ENCODE measurements around the gene PARP4.
"Not testable (repeated sequence)": the region's sequence is repeated elsewhere in the genome, so short reads cannot be mapped to it uniquely, and the experiment has no call there.

The PARP4 gene

GRCh38 chr13:24443366-24443765 is 69.2 kb downstream of the PARP4 start:
- H4K20me1 ChIP-seq (ENCODE audit: insufficient read depth, low read length, poor library complexity, severe bottlenecking) = no peaks in the 10 kb centered on the region
- no peak overlapping the region for H3K9ac ChIP-seq (ENCODE audit: low read depth, low read length, poor library complexity, severe bottlenecking)
- no peak overlapping the region for H3K4me3 ChIP-seq (ENCODE audit: low read length, poor library complexity, severe bottlenecking)
- H3K36me3 ChIP-seq (ENCODE audit: insufficient read depth, low read length) = peaks cover 41% of the 10 kb centered on the region
- H3K9me3 ChIP-seq (ENCODE audit: insufficient read depth, low read depth, low read length) = no peaks in the 10 kb centered on the region
- no peaks in the 10 kb centered on the region for H3K4me1 ChIP-seq (ENCODE audit: insufficient read depth, low read length, poor library complexity, severe bottlenecking)
- no peak for TF ChIP-seq EZH2phosphoT487 (IDR thresholded peaks at IDR 0.05; ENCODE audit: borderline replicate concordance)
- TF ChIP-seq, protein P1, sequence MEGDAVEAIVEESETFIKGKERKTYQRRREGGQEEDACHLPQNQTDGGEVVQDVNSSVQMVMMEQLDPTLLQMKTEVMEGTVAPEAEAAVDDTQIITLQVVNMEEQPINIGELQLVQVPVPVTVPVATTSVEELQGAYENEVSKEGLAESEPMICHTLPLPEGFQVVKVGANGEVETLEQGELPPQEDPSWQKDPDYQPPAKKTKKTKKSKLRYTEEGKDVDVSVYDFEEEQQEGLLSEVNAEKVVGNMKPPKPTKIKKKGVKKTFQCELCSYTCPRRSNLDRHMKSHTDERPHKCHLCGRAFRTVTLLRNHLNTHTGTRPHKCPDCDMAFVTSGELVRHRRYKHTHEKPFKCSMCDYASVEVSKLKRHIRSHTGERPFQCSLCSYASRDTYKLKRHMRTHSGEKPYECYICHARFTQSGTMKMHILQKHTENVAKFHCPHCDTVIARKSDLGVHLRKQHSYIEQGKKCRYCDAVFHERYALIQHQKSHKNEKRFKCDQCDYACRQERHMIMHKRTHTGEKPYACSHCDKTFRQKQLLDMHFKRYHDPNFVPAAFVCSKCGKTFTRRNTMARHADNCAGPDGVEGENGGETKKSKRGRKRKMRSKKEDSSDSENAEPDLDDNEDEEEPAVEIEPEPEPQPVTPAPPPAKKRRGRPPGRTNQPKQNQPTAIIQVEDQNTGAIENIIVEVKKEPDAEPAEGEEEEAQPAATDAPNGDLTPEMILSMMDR (conservative IDR thresholded peaks at IDR 0.05; ENCODE audit: low read length) = no peak
- no peaks in the 10 kb centered on the region for H3K79me2 ChIP-seq (ENCODE audit: insufficient read depth, low read length)
- H2AFZ ChIP-seq (ENCODE audit: low read length) = no peak overlapping the region
- H3F3A ChIP-seq (ENCODE audit: low read depth) = no peaks in the 10 kb centered on the region
- no peaks in the 10 kb centered on the region for H3K9me2 ChIP-seq (replicated peaks; ENCODE audit: low read depth, low read length)
- no peak overlapping the region for H3K4me2 ChIP-seq (ENCODE audit: low read depth, low read length, poor library complexity, severe bottlenecking)
- H3K27me3 ChIP-seq (ENCODE audit: insufficient read depth, low read length, poor library complexity, severe bottlenecking) = no peaks in the 10 kb centered on the region

- H3K79me2 ChIP-seq (ENCODE audit: insufficient read depth, low read length); H3K4me2 ChIP-seq (ENCODE audit: low read depth, low read length, poor library complexity, severe bottlenecking); H2AFZ ChIP-seq (ENCODE audit: low read length); H3K27me3 ChIP-seq (ENCODE audit: insufficient read depth, low read length, poor library complexity, severe bottlenecking); H3K9me3 ChIP-seq (ENCODE audit: insufficient read depth, low read depth, low read length); H4K20me1 ChIP-seq (ENCODE audit: insufficient read depth, low read length, poor library complexity, severe bottlenecking); H3F3A ChIP-seq (ENCODE audit: low read depth); H3K4me1 ChIP-seq (ENCODE audit: insufficient read depth, low read length, poor library complexity, severe bottlenecking); H3K9ac ChIP-seq (ENCODE audit: low read depth, low read length, poor library complexity, severe bottlenecking); H3K9me2 ChIP-seq (replicated peaks; ENCODE audit: low read depth, low read length); H3K4me3 ChIP-seq (ENCODE audit: low read length, poor library complexity, severe bottlenecking): not testable (repeated sequence)
- H3K36me3 ChIP-seq (ENCODE audit: insufficient read depth, low read length) = peaks cover 29% of the 10 kb centered on the region; the same call in 1 of the 2 replicates
Observed at GRCh38 chr13:24426045-24426444, 86.5 kb downstream of the PARP4 start.

DNA sequence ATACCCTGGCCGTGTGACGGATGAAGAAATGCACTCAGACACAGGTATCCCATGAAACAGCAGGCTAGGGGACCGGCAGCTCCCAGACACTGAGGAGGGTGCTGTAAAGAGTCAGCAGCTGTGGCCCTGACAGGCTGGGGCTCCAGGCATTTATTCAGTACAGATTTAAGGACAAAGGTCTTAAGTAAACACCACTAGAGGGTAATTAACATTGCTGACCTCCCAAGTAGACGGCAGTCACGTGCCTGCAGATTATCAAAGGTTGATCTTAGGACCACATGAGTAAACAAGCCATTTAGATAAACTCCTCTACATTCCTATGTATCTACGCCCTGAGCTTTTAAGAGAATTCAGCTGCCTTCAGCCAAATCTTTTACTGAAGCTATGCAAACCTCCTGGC is 92.9 kb downstream of the PARP4 start:
- not testable (repeated sequence) for H3K9me3 ChIP-seq (ENCODE audit: insufficient read depth, low read depth, low read length); H3K4me1 ChIP-seq (ENCODE audit: insufficient read depth, low read length, poor library complexity, severe bottlenecking); H3K27me3 ChIP-seq (ENCODE audit: insufficient read depth, low read length, poor library complexity, severe bottlenecking); H3K79me2 ChIP-seq (ENCODE audit: insufficient read depth, low read length); H3F3A ChIP-seq (ENCODE audit: low read depth); H3K4me3 ChIP-seq (ENCODE audit: low read length, poor library complexity, severe bottlenecking); H2AFZ ChIP-seq (ENCODE audit: low read length); H4K20me1 ChIP-seq (ENCODE audit: insufficient read depth, low read length, poor library complexity, severe bottlenecking); H3K4me2 ChIP-seq (ENCODE audit: low read depth, low read length, poor library complexity, severe bottlenecking); H3K9ac ChIP-seq (ENCODE audit: low read depth, low read length, poor library complexity, severe bottlenecking); H3K9me2 ChIP-seq (replicated peaks; ENCODE audit: low read depth, low read length)
- peaks cover 24% of the 10 kb centered on the region; the same call in 1 of the 2 replicates for H3K36me3 ChIP-seq (ENCODE audit: insufficient read depth, low read length)

GRCh38 chr13:24407844-24408243 is 104.7 kb downstream of the PARP4 start:
- Histone ChIP-seq H2AFZ (ENCODE audit: low read length) (no peak overlapping the region), H3K9ac (ENCODE audit: low read depth, low read length, poor library complexity, severe bottlenecking) (no peak overlapping the region), H3K4me3 (ENCODE audit: low read length, poor library complexity, severe bottlenecking) (no peak overlapping the region), H3K9me2 (replicated peaks; ENCODE audit: low read depth, low read length) (no peaks in the 10 kb centered on the region), H3K36me3 (ENCODE audit: insufficient read depth, low read length) (no peaks in the 10 kb centered on the region), H3F3A (ENCODE audit: low read depth) (no peaks in the 10 kb centered on the region), H3K4me1 (ENCODE audit: insufficient read depth, low read length, poor library complexity, severe bottlenecking) (no peaks in the 10 kb centered on the region), H3K9me3 (ENCODE audit: insufficient read depth, low read depth, low read length) (no peaks in the 10 kb centered on the region), H3K79me2 (ENCODE audit: insufficient read depth, low read length) (no peaks in the 10 kb centered on the region), H4K20me1 (ENCODE audit: insufficient read depth, low read length, poor library complexity, severe bottlenecking) (no peaks in the 10 kb centered on the region), H3K27me3 (ENCODE audit: insufficient read depth, low read length, poor library complexity, severe bottlenecking) (no peaks in the 10 kb centered on the region), H3K4me2 (ENCODE audit: low read depth, low read length, poor library complexity, severe bottlenecking) (no peak overlapping the region)
- TF ChIP-seq, protein P1 (conservative IDR thresholded peaks at IDR 0.05; ENCODE audit: low read length) = peak; percentile 62
- no peak for TF ChIP-seq EZH2phosphoT487 (IDR thresholded peaks at IDR 0.05; ENCODE audit: borderline replicate concordance)

Measured in Loucy (cell line).